SH-SY5Y (cell line): ENCODE results near the gene GSN.

Experiments used
- GATA2 ChIP-seq: IDR thresholded peaks from 2 replicates; pipeline ENCODE4 v1.6.1; 2011; ENCODE audit warnings: mild to moderate bottlenecking, low read depth, low read length
- GATA3 ChIP-seq: IDR thresholded peaks from 2 replicates; pipeline ENCODE4 v1.6.1; 2011; ENCODE audit warnings: low read depth, mild to moderate bottlenecking, low read length, moderate library complexity

DNA sequence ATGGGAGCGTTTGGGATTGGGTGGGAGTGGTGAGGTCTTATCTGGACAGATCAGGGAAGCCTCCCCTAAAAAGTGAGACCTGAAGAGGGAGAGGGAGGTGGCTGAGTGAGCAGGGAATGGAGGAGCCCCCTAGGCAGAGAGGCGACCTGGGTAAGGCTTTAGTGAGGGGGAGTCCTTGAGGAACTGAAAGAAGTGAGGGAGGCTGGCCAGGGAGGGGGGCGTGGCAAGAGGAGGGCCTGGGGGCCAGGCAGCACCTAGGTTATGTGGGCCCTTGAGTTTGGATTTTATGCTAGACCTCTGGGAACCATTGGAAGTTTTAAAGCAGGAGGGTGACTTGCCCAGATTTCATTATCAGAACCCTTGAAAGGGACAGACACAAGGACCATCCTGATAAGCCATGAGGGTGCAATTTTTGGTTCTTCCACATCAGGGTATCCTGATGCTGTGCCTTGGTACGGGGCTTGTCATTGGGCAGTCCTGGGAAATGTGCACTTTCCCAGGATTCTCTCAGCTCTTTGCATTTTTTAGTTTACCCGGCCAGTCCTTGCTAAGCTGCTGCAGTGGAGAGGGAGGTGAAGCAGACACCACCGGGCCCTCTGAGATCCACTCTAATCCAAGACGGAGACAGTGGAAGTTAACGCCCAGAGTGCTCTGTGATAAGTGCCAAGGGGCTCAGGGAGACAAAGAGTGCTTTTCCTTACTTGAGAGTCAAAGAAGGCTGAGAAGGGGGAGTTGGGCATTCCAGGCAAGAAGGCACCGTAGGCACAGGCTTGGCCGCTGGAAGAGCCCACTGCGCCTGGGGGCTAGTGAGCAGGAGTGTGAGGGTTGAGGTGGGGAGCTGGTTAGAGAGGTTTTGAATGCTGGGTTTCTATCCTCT, 16.1 kb downstream of the GSN start:
- TF ChIP-seq GATA3 (no peak), GATA2 (no peak)
